ENCODE results near the gene WDR1. TPM values are rescaled to one million over a fixed set of nuclear protein-coding genes. Genes with fewer than 3 reads are reported as not detected.

Gene WDR1
- total RNA-seq, 1 experiment from 2014 or later = 367 TPM

DNA sequence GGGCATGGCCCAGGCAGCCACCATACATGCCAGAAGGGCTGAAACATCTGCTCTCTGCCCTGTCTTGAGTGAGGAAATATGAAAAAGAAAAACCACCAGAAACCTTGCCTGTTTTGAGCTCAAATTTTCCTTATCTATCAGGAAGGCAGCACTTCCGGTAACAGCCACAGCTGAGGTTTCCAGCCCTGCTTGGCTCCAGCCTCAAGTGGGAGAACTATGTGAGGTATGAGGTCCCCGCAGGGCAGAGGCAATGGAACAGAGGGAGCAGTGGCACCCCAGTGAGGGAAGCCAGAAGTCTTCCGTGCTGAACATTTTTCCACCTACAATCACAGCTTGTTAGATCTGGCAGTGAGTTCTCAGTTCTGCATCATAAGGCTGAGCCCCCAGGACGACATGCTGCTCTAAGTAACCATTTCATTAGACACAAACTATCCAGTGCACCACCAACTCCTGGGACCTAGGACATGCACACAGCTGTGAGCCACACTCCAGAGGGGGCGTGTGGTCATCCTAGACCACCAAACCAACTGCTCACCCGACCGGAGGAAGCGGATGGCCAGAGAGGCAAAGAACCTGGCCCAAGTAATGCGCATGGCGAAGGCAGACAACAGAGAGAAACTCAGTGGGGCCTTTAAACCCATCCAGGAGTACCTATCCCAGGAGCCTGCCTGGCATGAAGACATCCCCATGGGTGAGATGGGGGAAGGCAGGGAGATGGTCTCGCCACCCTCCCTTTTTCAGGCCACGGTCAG is 22.6 kb downstream of the WDR1 start:
- Mint-ChIP-seq H3K4me3 (no peak overlapping the region), H3K27ac (peak overlapping the region in 2 of 3 experiments; percentile 87 to 90; a peak in 4 of 7 replicates), H3K4me1 (peaks cover 22 to 27% of the 10 kb centered on the region in 2 experiments), H3K27me3 (ENCODE audit: low read depth) (no peaks in the 10 kb centered on the region; the same call in 1 of the 2 replicates), H3K36me3 (ENCODE audit: insufficient read depth in 1 of 3, low read depth in 3 of 3) (peaks cover 62 to 97% (median 95%) of the 10 kb centered on the region in 3 experiments), H3K9me3 (no peaks in the 10 kb centered on the region)
- no peak overlapping the region for H4K5ac ChIP-seq (ENCODE audit: insufficient read length, low read depth, low read length)
- WGBS (ENCODE audit: extremely low coverage, insufficient read length, low lambda C conversion rate) = no CpG with 5 or more reads among the region's 12 CpGs
- H2BK20ac ChIP-seq (ENCODE audit: low read depth, low read length, poor library complexity, severe bottlenecking) = no peak overlapping the region
- no peak overlapping the region for H3K9ac ChIP-seq (ENCODE audit: extremely low read depth, insufficient read length, low read length)
- H2BK15ac ChIP-seq (ENCODE audit: low read depth, low read length) = no peak overlapping the region
- no peak overlapping the region for H3K4me2 ChIP-seq (ENCODE audit: insufficient read depth, insufficient read length, low read length)
- H3K23me2 ChIP-seq (ENCODE audit: insufficient read length, low read depth, low read length, poor library complexity, severe bottlenecking) = no peaks in the 10 kb centered on the region
- no peak overlapping the region for H3T11ph ChIP-seq (ENCODE audit: low read length)
- H2BK120ac ChIP-seq (ENCODE audit: low read depth, low read length, poor library complexity, severe bottlenecking) = no peak overlapping the region
- no peaks in the 10 kb centered on the region for H3K79me1 ChIP-seq (ENCODE audit: insufficient read depth, low read depth, low read length, poor library complexity, severe bottlenecking)
- H3K27me3 ChIP-seq (ENCODE audit: insufficient read depth, low read length) = no peaks in the 10 kb centered on the region
- H2BK12ac ChIP-seq (ENCODE audit: insufficient read length, low read depth, low read length) = no peak overlapping the region
- H3K79me2 ChIP-seq (ENCODE audit: insufficient read depth, low read length) = peaks cover 7% of the 10 kb centered on the region; the same call in 1 of the 2 replicates
- DNase-seq = no peak
- H3K27ac ChIP-seq (ENCODE audit: insufficient read length, low read depth, low read length) = no peak overlapping the region
- H3K14ac ChIP-seq (ENCODE audit: insufficient read depth, low read length) = no peak overlapping the region
- no peak overlapping the region for H3K56ac ChIP-seq (ENCODE audit: insufficient read length, low read depth, low read length)
- no peak overlapping the region for H4K8ac ChIP-seq (replicated peaks; ENCODE audit: insufficient read length, low read depth, low read length)
- no peaks in the 10 kb centered on the region for H4K20me1 ChIP-seq (ENCODE audit: control insufficient read depth, insufficient read depth, insufficient read length)
- TF ChIP-seq, protein P1, sequence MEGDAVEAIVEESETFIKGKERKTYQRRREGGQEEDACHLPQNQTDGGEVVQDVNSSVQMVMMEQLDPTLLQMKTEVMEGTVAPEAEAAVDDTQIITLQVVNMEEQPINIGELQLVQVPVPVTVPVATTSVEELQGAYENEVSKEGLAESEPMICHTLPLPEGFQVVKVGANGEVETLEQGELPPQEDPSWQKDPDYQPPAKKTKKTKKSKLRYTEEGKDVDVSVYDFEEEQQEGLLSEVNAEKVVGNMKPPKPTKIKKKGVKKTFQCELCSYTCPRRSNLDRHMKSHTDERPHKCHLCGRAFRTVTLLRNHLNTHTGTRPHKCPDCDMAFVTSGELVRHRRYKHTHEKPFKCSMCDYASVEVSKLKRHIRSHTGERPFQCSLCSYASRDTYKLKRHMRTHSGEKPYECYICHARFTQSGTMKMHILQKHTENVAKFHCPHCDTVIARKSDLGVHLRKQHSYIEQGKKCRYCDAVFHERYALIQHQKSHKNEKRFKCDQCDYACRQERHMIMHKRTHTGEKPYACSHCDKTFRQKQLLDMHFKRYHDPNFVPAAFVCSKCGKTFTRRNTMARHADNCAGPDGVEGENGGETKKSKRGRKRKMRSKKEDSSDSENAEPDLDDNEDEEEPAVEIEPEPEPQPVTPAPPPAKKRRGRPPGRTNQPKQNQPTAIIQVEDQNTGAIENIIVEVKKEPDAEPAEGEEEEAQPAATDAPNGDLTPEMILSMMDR (conservative IDR thresholded peaks at IDR 0.05) = no peak
- no peak overlapping the region for H2BK5ac ChIP-seq (ENCODE audit: insufficient read length, low read length)
- H3K18ac ChIP-seq (ENCODE audit: insufficient read length, low read depth, low read length) = no peak overlapping the region
- no peak overlapping the region for H3K23ac ChIP-seq (ENCODE audit: insufficient read length, low read depth, low read length)
- no peak overlapping the region for H2AFZ ChIP-seq (ENCODE audit: low read length)
- H4K91ac ChIP-seq (ENCODE audit: insufficient read length, low read depth, low read length) = no peak overlapping the region
- H2AK5ac ChIP-seq (ENCODE audit: insufficient read length, low read length) = no peak overlapping the region
- no peak overlapping the region for H3K4ac ChIP-seq (ENCODE audit: low read depth, low read length)
- no peaks in the 10 kb centered on the region; the same call in 1 of the 2 replicates for H3K4me1 ChIP-seq (ENCODE audit: insufficient read depth, low read length)
- H3K9me3 ChIP-seq (ENCODE audit: control insufficient read depth, low read depth, low read length) = no peaks in the 10 kb centered on the region

All from H9 (cell line).